Transverse colon (tissue), 4 donors: ENCODE results near the gene SRP14. TPM values are rescaled to one million over a fixed set of nuclear protein-coding genes. Genes with fewer than 3 reads are reported as not detected.
A peak's percentile ranks its signal among the peaks of the same experiment; 100 is the strongest.

Experiments used
- DNase-seq: peaks from one replicate; pipeline ENCODE4 v3.0.0-alpha.2; 2019
- H3K27ac ChIP-seq, 4 donors: fragments of 200-600 bp; sonication (generic); 2 replicates each; pipeline ENCODE4 v1.5.1; 2016 to 2018; ENCODE audit warnings: inconsistent platforms in 4 of 4
- H3K27me3 ChIP-seq: fragments of 200-600 bp; sonication (generic); 2 replicates; pipeline ENCODE4 v1.5.1; 2017; ENCODE audit warnings: inconsistent platforms
- H3K36me3 ChIP-seq, 4 donors: fragments of 200-600 bp; sonication (generic); 2 replicates each; pipeline ENCODE4 v1.5.1; 2017 to 2019; ENCODE audit warnings: inconsistent platforms in 4 of 4
- H3K4me1 ChIP-seq, 4 donors: fragments of 200-600 bp; sonication (generic); 2 replicates each; pipeline ENCODE4 v1.5.1; 2017 to 2020; ENCODE audit warnings: inconsistent platforms in 4 of 4
- H3K4me3 ChIP-seq, 4 donors: fragments of 200-600 bp; sonication (generic); 1 replicate in 1 of 4; 2 replicates in 3 of 4; pipeline versions ENCODE4 v1.5.1 to v1.6.1; 2017 to 2019; ENCODE audit warnings: inconsistent platforms in 4 of 4
- H3K9me3 ChIP-seq, 2 donors: fragments of 200-600 bp; sonication (generic); 2 replicates each; pipeline ENCODE4 v1.5.1; 2017 to 2019; ENCODE audit warnings: inconsistent platforms in 2 of 2
- CTCF ChIP-seq, 5 experiments: fragments of 200-600 bp in 3 of 5; fragments of 450-650 bp in 2 of 5; sonication (generic) in 3 of 5; IDR thresholded peaks; 1 replicate in 2 of 5; 2 replicates in 3 of 5; pipeline ENCODE4 v1.5.1; 2016 to 2017; ENCODE audit warnings: antibody characterized with exemption in 5 of 5, inconsistent platforms in 3 of 5, mild to moderate bottlenecking in 2 of 5, moderate library complexity in 1 of 5
- EP300 ChIP-seq: sonication (generic); formaldehyde crosslinking; IDR thresholded peaks from one replicate; pipeline ENCODE4 v1.6.1; 2017; ENCODE audit warnings: antibody characterized with exemption, low read depth
- POLR2A ChIP-seq: fragments of 450-650 bp; IDR thresholded peaks from one replicate; pipeline ENCODE4 v1.6.1; 2016; ENCODE audit warnings: antibody characterized with exemption, mild to moderate bottlenecking, moderate library complexity
- POLR2AphosphoS5 ChIP-seq, 3 donors: sonication (generic); formaldehyde crosslinking; IDR thresholded peaks; one replicate each; pipeline ENCODE4 v1.6.1; 2016; ENCODE audit warnings: antibody characterized with exemption in 3 of 3
- WGBS, 2 donors: methylation state at CpG; one replicate each; pipeline ENCODE4 v1.1.5; 2018; ENCODE audit warnings: low coverage in 1 of 2; 5-methylcytosine and 5-hydroxymethylcytosine counted together
- in situ Hi-C, 4 donors: fragments of 200-750 bp; cut with MboI; loops; one replicate each; pipeline versions ENCODE4 v1.15.0 to v1.15.1; 2017; ENCODE audit warnings: low sequenced_read_pairs in 3 of 4, low pct_ligation_motif_present in 1 of 4, low pct_unique_long_range_greater_than_20kb in 1 of 4
- intact Hi-C: fragments of 100-400 bp; cut with DNase I; formaldehyde crosslinking; loops from one replicate; pipeline ENCODE4 v1.15.1; 2023; ENCODE audit warnings: low total_unique reads
- total RNA-seq, 4 donors: library from RNA; depleted of rRNA; stranded (reverse); fragments of >200 nt; gene quantifications; one replicate each; pipeline ENCODE4 v1.1.0, GENCODE V29; 2016

Gene SRP14
- total RNA-seq, 4 donors from 2014 or later = 216 to 511 (median 283) TPM

GRCh38 chr15:40034186-40034946, 4.6 kb downstream of the SRP14 start:
- DNase-seq = no peak
- in situ Hi-C loops (loop anchor here in 2 of 4 donors (25.0 kb wide), 2 partner anchors 178 to 228 kb away; no protein-coding TSS in a partner anchor), intact Hi-C loops (no loop called here)
- 80 to 84% methylated on average over 2 to 3 of the region's 3 CpGs for WGBS, 2 donors
- no peak for TF ChIP-seq EP300
- no peak for TF ChIP-seq POLR2A
- TF ChIP-seq POLR2AphosphoS5 (IDR thresholded peaks at IDR 0.05) = no peak
- TF ChIP-seq CTCF (IDR thresholded peaks at IDR 0.05) = no peak
- H3K4me1 ChIP-seq = peaks cover 4 to 21% (median 7%) of the 10 kb centered on the region in 4 donors
- H3K27ac ChIP-seq = no peak overlapping the region
- peaks cover 0 to 71% (median 29%) of the 10 kb centered on the region in 4 donors for H3K36me3 ChIP-seq
- H3K9me3 ChIP-seq = no peaks in the 10 kb centered on the region
- no peaks in the 10 kb centered on the region for H3K27me3 ChIP-seq
- H3K4me3 ChIP-seq = no peak overlapping the region

- H3K27me3 ChIP-seq = no peaks in the 10 kb centered on the region
- TF ChIP-seq POLR2AphosphoS5 (IDR thresholded peaks at IDR 0.05) (no peak), POLR2A (no peak), EP300 (no peak), CTCF (IDR thresholded peaks at IDR 0.05) (no peak)
- 85 to 91% methylated on average over 6 of the region's 6 CpGs for WGBS, 2 donors
- no peaks in the 10 kb centered on the region for H3K9me3 ChIP-seq
- intact Hi-C loops (no loop called here), in situ Hi-C loops (loop anchor here in 2 of 4 donors (25.0 kb wide), 2 partner anchors 180 to 230 kb away; no protein-coding TSS in a partner anchor)
- peaks cover 0 to 70% (median 31%) of the 10 kb centered on the region in 4 donors for H3K36me3 ChIP-seq
- peaks cover 0 to 12% (median 0%) of the 10 kb centered on the region in 4 donors for H3K4me1 ChIP-seq
- H3K4me3 ChIP-seq = no peak overlapping the region
- DNase-seq = no peak
- H3K27ac ChIP-seq = peak overlapping the region in 1 of 4 donors; percentile 7
These were observed 6.7 kb downstream of the SRP14 start for GRCh38 chr15:40032125-40032839.

- intact Hi-C loops = no loop called here
- no peak overlapping the region for H3K4me3 ChIP-seq
- no peaks in the 10 kb centered on the region for H3K27me3 ChIP-seq
- DNase-seq = no peak
- peaks cover 0 to 66% (median 31%) of the 10 kb centered on the region in 4 donors for H3K36me3 ChIP-seq
- 90 to 94% methylated on average over 3 of the region's 3 CpGs for WGBS, 2 donors
- TF ChIP-seq POLR2A (no peak), CTCF (IDR thresholded peaks at IDR 0.05) (no peak), POLR2AphosphoS5 (IDR thresholded peaks at IDR 0.05) (no peak), EP300 (no peak)
- H3K4me1 ChIP-seq = peaks cover 0 to 2% (median 0%) of the 10 kb centered on the region in 4 donors
- no peak overlapping the region for H3K27ac ChIP-seq
- in situ Hi-C loops = loop anchor here in 2 of 4 donors (25.0 kb wide), 2 partner anchors 181 to 231 kb away; no protein-coding TSS in a partner anchor
- H3K9me3 ChIP-seq = no peaks in the 10 kb centered on the region
These were observed 7.7 kb downstream of the SRP14 start for GRCh38 chr15:40031300-40031699.
